Lower leg skin (tissue), 4 donors: Measurements from ENCODE around the gene RASL11B. TPM values are rescaled to one million over a fixed set of nuclear protein-coding genes. Genes with fewer than 3 reads are reported as not detected.

Experiments used
- DNase-seq, 2 donors: peaks; one replicate each; pipeline ENCODE4 v3.0.0-alpha.2; 2019; ENCODE audit warnings: low spot score in 2 of 2
- H3K4me3 ChIP-seq: fragments of 200-600 bp; sonication (generic); 2 replicates; pipeline ENCODE4 v1.5.1; 2017; ENCODE audit warnings: mild to moderate bottlenecking, low read depth; ENCODE audit not compliant: poor library complexity, severe bottlenecking
- POLR2A ChIP-seq, 2 donors: fragments of 450-650 bp; IDR thresholded peaks; one replicate each; pipeline ENCODE4 v1.6.1; 2016 to 2017; ENCODE audit warnings: antibody characterized with exemption in 2 of 2, mild to moderate bottlenecking in 1 of 2, moderate library complexity in 1 of 2
- WGBS, 2 donors: methylation state at CpG; one replicate each; pipeline ENCODE4 v1.1.5; 2018; 5-methylcytosine and 5-hydroxymethylcytosine counted together
- intact Hi-C: fragments of 100-400 bp; cut with DNase I; formaldehyde crosslinking; loops from one replicate; pipeline ENCODE4 v1.15.0; 2023; ENCODE audit warnings: low total_unique reads
- total RNA-seq, 4 donors: library from RNA; depleted of rRNA; stranded (reverse); fragments of >200 nt; gene quantifications; one replicate each; pipeline ENCODE4 v1.1.0, GENCODE V29; 2016
- TF ChIP-seq, protein P1 (sequence below), 3 donors: fragments of 450-650 bp; IDR thresholded peaks; one replicate each; pipeline ENCODE4 v1.5.1; 2016; ENCODE audit warnings: antibody characterized with exemption in 3 of 3, mild to moderate bottlenecking in 3 of 3, moderate library complexity in 2 of 3

Gene RASL11B, protein sequence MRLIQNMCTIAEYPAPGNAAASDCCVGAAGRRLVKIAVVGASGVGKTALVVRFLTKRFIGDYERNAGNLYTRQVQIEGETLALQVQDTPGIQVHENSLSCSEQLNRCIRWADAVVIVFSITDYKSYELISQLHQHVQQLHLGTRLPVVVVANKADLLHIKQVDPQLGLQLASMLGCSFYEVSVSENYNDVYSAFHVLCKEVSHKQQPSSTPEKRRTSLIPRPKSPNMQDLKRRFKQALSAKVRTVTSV
- total RNA-seq: 1 to 10 TPM in 3 of 4 donors, under 1 TPM in 1; 0.80 to 4.0 (median 2.3) TPM

- DNase-seq: peak; percentile 70 to 95
- peak within 1 kb of the TSS; percentile 47 for H3K4me3 ChIP-seq
- TF ChIP-seq POLR2A (IDR thresholded peaks at IDR 0.05): no peak
- TF ChIP-seq, protein P1, sequence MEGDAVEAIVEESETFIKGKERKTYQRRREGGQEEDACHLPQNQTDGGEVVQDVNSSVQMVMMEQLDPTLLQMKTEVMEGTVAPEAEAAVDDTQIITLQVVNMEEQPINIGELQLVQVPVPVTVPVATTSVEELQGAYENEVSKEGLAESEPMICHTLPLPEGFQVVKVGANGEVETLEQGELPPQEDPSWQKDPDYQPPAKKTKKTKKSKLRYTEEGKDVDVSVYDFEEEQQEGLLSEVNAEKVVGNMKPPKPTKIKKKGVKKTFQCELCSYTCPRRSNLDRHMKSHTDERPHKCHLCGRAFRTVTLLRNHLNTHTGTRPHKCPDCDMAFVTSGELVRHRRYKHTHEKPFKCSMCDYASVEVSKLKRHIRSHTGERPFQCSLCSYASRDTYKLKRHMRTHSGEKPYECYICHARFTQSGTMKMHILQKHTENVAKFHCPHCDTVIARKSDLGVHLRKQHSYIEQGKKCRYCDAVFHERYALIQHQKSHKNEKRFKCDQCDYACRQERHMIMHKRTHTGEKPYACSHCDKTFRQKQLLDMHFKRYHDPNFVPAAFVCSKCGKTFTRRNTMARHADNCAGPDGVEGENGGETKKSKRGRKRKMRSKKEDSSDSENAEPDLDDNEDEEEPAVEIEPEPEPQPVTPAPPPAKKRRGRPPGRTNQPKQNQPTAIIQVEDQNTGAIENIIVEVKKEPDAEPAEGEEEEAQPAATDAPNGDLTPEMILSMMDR (IDR thresholded peaks at IDR 0.05): no peak
- intact Hi-C loops: no loop called here
- 1% methylated on average over 43 to 59 of the region's 94 CpGs for whole genome bisulfite sequencing, 2 donors
Observed at GRCh38 chr4:52861879-52862616, at the start of gene RASL11B. TSS of gene RASL11B (plus strand) at chr4:52862317. CDS start at chr4:52862508, 191 bp downstream.

DNA sequence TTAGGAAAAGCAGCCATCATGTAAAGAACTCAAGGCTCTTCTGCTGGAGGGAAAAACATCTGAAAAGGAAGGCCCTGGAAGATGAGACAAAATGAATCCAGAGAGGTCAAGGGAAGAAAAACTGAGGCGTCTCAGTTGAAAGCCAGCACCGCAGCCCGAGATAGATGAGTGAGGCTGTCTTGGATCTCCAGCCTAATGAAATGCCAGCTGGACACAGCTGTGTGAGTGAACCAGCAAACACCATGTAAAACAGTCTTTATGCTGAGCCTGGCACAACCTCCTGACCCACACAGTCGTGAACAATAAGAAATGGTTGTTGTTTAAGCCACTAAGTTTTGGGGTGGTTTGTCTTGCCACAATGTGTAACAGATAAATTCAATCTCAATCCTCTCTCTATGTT lies 48.6 kb upstream of the RASL11B start:
- no peak for DNase-seq
- intact Hi-C loops: no loop called here
- 83 to 84% methylated on average over 4 of the region's 4 CpGs for WGBS, 2 donors
- no peak for TF ChIP-seq POLR2A (IDR thresholded peaks at IDR 0.05)
- H3K4me3 ChIP-seq: no peak overlapping the region

- intact Hi-C loops: no loop called here
- TF ChIP-seq POLR2A (IDR thresholded peaks at IDR 0.05): no peak
- TF ChIP-seq, protein P1 (IDR thresholded peaks at IDR 0.05): no peak
- 58 to 70% methylated on average over 2 of the region's 2 CpGs for WGBS, 2 donors
- H3K4me3 ChIP-seq: no peak overlapping the region
- peak in 1 of 2 donors; percentile 38 for DNase-seq
Observed at GRCh38 chr4:52822583-52822971, 39.5 kb upstream of the RASL11B start.

DNA sequence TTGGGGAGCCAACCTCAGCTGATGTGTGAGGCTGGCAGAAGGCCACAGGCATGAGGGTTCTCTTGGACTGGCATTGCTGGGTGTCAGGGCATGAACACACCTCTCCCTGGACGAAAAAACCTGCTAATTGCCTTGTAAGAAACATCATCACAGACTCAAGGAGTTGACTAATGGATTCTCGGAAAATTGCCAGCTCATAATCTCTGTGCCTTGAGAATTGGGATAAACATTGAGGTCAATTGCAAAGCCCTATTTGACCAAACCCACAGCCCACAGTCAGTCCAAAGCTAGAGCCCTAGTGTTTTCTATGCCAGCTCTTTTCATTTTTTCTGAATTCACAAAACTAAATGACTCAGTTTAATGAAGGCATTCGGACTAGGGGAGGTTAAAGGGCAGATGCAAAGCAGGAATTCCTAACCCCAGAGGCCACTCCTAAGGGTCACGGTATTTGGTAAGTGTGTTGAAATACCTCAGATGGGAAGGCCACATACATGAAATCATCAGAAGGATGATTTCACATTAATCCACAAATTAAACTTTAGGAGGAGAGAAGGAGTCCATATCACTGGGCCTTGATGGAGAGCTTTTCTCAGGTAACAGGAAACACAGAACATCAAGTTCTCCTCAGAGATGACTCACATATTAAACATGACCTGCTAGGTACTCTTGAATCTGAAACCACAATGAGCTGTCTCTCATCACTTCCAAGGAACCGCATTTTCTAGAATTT lies 39.0 kb upstream of the RASL11B start:
- TF ChIP-seq POLR2A (IDR thresholded peaks at IDR 0.05): no peak
- TF ChIP-seq, protein P1 (IDR thresholded peaks at IDR 0.05): no peak
- no peak overlapping the region for H3K4me3 ChIP-seq
- peak in 1 of 2 donors; percentile 44 for DNase-seq
- 59 to 65% methylated on average over 5 of the region's 5 CpGs for WGBS, 2 donors
- intact Hi-C loops: no loop called here

- no peak for DNase-seq
- intact Hi-C loops: no loop called here
- TF ChIP-seq POLR2A (IDR thresholded peaks at IDR 0.05): no peak
- TF ChIP-seq, protein P1 (IDR thresholded peaks at IDR 0.05): no peak
- no peak overlapping the region for H3K4me3 ChIP-seq
- 61 to 81% methylated on average over 1 of the region's 1 CpG for WGBS, 2 donors
Observed at GRCh38 chr4:52823702-52824092, 38.4 kb upstream of the RASL11B start.

GRCh38 chr4:52824270-52824602 lies 37.9 kb upstream of the RASL11B start:
- no peak for DNase-seq
- no peak overlapping the region for H3K4me3 ChIP-seq
- TF ChIP-seq, protein P1 (IDR thresholded peaks at IDR 0.05): no peak
- no peak for TF ChIP-seq POLR2A (IDR thresholded peaks at IDR 0.05)
- 96 to 100% methylated on average over 6 of the region's 6 CpGs for WGBS, 2 donors
- intact Hi-C loops: no loop called here
